Common myeloid progenitor, CD34-positive (primary cell): ENCODE results near the gene SKIDA1.
A peak's percentile ranks its signal among the peaks of the same experiment; 100 is the strongest.

Experiments
- CTCF ChIA-PET: fragments of 350-600 bp; sonication (Branson Sonifier 250); formaldehyde crosslinking; loops from one replicate; lab custom pipeline; 2021; ENCODE audit warnings: antibody characterized with exemption; lab: Charles Lee
- POLR2A ChIA-PET: fragments of 350-600 bp; sonication (Branson Sonifier 250); formaldehyde crosslinking; loops from one replicate; lab custom pipeline; 2021; ENCODE audit warnings: antibody characterized with exemption; lab: Charles Lee
- DNase-seq, 3 donors: peaks; one replicate each; pipeline versions ENCODE4 v3.0.0 to v3.0.0-alpha.2; 2013
- H3K27ac ChIP-seq, 2 experiments: 1 replicate in 1 of 2; 2 replicates in 1 of 2; pipeline ENCODE4 v1.7.0; 2013; ENCODE audit warnings: inconsistent platforms in 2 of 2, low read length in 2 of 2, mild to moderate bottlenecking in 2 of 2, low read depth in 1 of 2, moderate library complexity in 1 of 2; ENCODE audit not compliant: severe bottlenecking in 2 of 2, insufficient read depth in 1 of 2, poor library complexity in 1 of 2
- H3K27me3 ChIP-seq, 5 experiments: replicated peaks in 2 of 5; 1 replicate in 3 of 5; 2 replicates in 2 of 5; pipeline versions ENCODE4 v1.6.1 to v1.7.0; 2013; ENCODE audit warnings: low read length in 4 of 5, mild to moderate bottlenecking in 2 of 5, moderate library complexity in 2 of 5, inconsistent platforms in 1 of 5; ENCODE audit not compliant: insufficient read depth in 5 of 5, control insufficient read depth in 4 of 5
- H3K36me3 ChIP-seq, 4 experiments: 1 replicate in 2 of 4; 2 replicates in 2 of 4; pipeline versions ENCODE4 v1.6.1 to v1.7.0; 2013; ENCODE audit warnings: low read length in 3 of 4, control low read depth in 1 of 4, mild to moderate bottlenecking in 1 of 4; ENCODE audit not compliant: control insufficient read depth in 4 of 4, insufficient read depth in 4 of 4
- H3K4me1 ChIP-seq, 4 experiments: 1 replicate in 3 of 4; 2 replicates in 1 of 4; pipeline versions ENCODE4 v1.6.1 to v1.7.1; 2013; ENCODE audit warnings: low read length in 3 of 4, mild to moderate bottlenecking in 3 of 4, control low read depth in 1 of 4, inconsistent platforms in 1 of 4, moderate library complexity in 1 of 4; ENCODE audit not compliant: control insufficient read depth in 4 of 4, insufficient read depth in 4 of 4; ENCODE audit errors: control extremely low read depth in 1 of 4
- H3K4me3 ChIP-seq, 7 experiments: 1 replicate in 4 of 7; 2 replicates in 3 of 7; pipeline versions ENCODE4 v1.5.1 to v1.7.0; 2013; ENCODE audit warnings: mild to moderate bottlenecking in 7 of 7, low read length in 6 of 7, moderate library complexity in 6 of 7, inconsistent platforms in 2 of 7, low read depth in 2 of 7, control low read depth in 1 of 7; ENCODE audit not compliant: insufficient read depth in 4 of 7, control insufficient read depth in 1 of 7; ENCODE audit errors: extremely low read depth in 1 of 7
- H3K9me3 ChIP-seq, 5 experiments: 1 replicate in 4 of 5; 2 replicates in 1 of 5; pipeline versions ENCODE4 v1.6.1 to v1.7.1; 2013; ENCODE audit warnings: low read length in 4 of 5, mild to moderate bottlenecking in 2 of 5, inconsistent platforms in 1 of 5, low read depth in 1 of 5, moderate library complexity in 1 of 5; ENCODE audit not compliant: control insufficient read depth in 4 of 5, insufficient read depth in 2 of 5; ENCODE audit errors: control extremely low read depth in 1 of 5
- WGBS: methylation state at CpG from one replicate; pipeline ENCODE4 v1.1.5; 2013; ENCODE audit not compliant: insufficient coverage; 5-methylcytosine and 5-hydroxymethylcytosine counted together

The SKIDA1 gene

DNA sequence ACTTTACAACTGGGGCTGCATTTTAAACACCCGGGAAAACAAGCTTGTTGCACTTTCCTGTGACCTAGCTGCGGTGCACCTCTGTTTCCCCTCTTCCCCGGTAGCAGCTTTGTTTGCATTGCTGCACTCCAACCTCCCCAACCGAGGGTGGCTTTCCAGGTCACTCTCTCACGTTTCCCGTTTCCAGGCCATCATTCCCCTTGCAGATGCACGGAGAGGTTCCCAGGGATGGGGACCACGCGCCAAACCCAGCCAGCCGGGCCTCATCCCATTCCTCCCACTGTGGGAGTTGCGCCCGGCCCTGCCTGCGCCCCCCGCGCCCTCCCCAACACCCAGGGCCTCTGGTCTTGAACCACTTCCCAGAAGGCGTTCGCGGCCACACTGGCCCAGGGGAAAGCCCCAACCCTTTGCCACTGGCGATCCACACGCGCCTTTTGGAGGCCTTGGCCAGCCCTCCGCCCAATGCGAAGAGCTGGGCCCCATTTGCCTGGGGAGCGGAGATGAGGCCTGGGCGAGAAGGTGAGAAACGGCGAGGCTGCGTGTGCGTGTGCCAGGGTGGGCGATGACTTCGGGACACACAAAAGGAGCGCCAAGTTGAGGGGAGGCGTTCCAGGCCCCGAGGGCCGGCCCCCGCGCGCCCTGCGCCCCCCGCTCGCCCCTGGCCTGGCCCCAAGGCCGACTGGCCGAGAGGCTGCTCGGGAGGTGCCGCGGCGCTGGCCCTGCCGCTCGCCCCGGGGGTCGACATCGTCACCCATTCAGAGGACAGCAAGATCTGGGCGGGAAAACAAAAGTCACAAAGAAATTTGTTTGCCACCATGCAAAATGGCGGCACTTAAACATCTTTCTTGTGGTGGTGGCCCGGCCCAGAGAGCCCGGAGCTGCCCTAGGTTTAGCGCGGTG is 15.9 kb downstream of the SKIDA1 start:
- Histone ChIP-seq H3K4me1 (peaks cover 4 to 31% (median 13%) of the 10 kb centered on the region in 4 experiments), H3K27me3 (no peaks in the 10 kb centered on the region), H3K9me3 (no peaks in the 10 kb centered on the region), H3K27ac (no peak overlapping the region), H3K4me3 (peak overlapping the region in 6 of 7 experiments; percentile 15 to 74 (median 42)), H3K36me3 (no peaks in the 10 kb centered on the region)
- DNase-seq, result no peak
- POLR2A ChIA-PET, result interaction anchor here (0.8 kb wide), 1 partner anchor 17 kb away, joined by 5 read pairs; no protein-coding TSS in a partner anchor
- CTCF ChIA-PET, result interaction anchor here (0.5 to 7.6 kb wide), 4 partner anchors 9 to 646 kb away, joined by 3 to 51 read pairs (median 9); partner anchors contain the start of gene SKIDA1
- 77% methylated on average over 58 of the region's 58 CpGs for WGBS

DNA sequence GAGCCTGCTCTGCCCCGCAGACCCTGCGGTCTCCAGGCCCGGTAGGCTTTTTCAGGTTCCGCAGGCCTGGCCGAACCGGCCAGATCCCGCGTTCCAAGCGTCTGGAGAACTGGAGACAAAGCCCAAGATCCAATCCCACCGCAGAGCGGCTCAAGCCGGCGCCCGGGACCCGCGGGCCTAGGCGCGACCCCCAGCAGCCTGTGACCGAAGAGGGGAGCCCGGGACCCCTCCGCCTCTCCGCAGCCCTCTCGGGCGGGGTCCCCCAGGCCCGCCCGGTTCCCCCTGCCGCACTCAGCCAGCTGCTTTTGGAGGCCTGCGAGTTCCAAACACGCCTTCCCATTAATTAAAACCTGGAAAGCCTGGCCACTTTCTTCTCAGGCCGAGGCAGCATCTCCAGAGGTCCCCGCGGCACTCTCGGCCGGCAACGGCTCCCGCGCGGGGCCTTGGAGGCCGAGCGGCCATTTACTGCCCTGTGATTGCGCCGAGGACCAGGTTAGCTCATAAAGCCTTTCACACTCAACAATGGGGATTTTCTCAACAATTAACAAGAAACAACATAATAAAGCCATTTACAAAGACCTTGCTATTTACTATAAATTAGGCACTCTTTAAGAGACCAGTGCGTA is 16.7 kb downstream of the SKIDA1 start:
- POLR2A ChIA-PET, result no interaction called here
- 95% methylated on average over 41 of the region's 43 CpGs for WGBS
- H3K4me1 ChIP-seq, result peaks cover 4 to 30% (median 13%) of the 10 kb centered on the region in 4 experiments

DNA sequence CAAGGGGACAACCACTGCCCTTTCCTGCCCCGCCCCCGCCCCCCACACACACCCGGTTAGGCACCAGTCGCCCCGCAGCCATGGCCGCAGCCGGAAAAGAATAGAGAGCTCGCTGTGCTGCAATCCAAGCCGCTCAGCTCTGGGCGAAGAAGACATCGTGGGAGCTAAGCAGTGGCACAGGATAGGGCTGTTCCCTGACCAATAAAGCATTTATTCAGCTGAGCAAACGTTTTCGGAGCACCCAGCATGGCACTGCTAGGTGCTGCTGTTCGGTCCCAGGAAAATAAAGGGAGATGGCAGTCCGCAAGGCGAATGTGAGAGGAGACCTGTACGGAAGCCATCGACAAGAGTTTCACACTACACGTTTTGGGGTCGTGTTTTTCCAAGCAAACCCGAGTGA is 18.3 kb downstream of the SKIDA1 start:
- POLR2A ChIA-PET, result interaction anchor here (0.6 kb wide), 1 partner anchor 25 kb away, joined by 4 read pairs; no protein-coding TSS in a partner anchor
- no peaks in the 10 kb centered on the region for H3K36me3 ChIP-seq
- H3K27me3 ChIP-seq, result no peaks in the 10 kb centered on the region
- no peak for DNase-seq
- CTCF ChIA-PET, result interaction anchor here (1.0 to 7.6 kb wide), 3 partner anchors 8 to 11 kb away, joined by 4 to 51 read pairs (median 12); no protein-coding TSS in a partner anchor
- H3K27ac ChIP-seq, result no peak overlapping the region
- H3K4me1 ChIP-seq, result peaks cover 4 to 28% (median 13%) of the 10 kb centered on the region in 4 experiments
- no peak overlapping the region for H3K4me3 ChIP-seq
- no peaks in the 10 kb centered on the region for H3K9me3 ChIP-seq
- 91% methylated on average over 20 of the region's 21 CpGs for WGBS

More for the DNA sequence above, 16.7 kb downstream of the SKIDA1 start:
- Histone ChIP-seq H3K36me3 (no peaks in the 10 kb centered on the region), H3K27ac (no peak overlapping the region), H3K4me3 (no peak overlapping the region), H3K9me3 (no peaks in the 10 kb centered on the region), H3K27me3 (no peaks in the 10 kb centered on the region)
- CTCF ChIA-PET, result interaction anchor here (1.7 to 7.6 kb wide), 3 partner anchors 8 to 23 kb away, joined by 3 to 51 read pairs (median 14); no protein-coding TSS in a partner anchor
- no peak for DNase-seq

DNA sequence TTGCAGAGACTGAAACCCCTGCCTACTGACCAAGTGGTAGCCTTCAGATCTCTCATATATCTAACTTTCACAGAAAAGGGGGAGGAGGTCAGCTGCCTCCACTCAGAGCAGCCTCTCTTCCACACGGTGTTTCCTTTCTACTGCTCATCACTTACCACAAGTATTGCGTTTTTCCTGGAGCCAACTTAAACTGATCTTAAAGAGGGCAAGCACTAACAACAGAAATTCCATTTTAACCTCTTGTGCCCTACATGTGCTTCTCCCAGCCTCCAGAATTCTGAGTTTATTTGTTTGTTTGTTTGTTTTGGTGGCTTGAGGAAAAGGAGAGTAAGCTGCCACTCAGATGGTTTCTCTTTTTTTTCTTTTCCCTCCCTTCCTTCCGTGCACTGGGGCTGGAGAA is 19.1 kb downstream of the SKIDA1 start:
- POLR2A ChIA-PET, result no interaction called here
- Histone ChIP-seq H3K27me3 (no peaks in the 10 kb centered on the region), H3K27ac (no peak overlapping the region), H3K4me3 (no peak overlapping the region), H3K36me3 (no peaks in the 10 kb centered on the region), H3K9me3 (no peaks in the 10 kb centered on the region), H3K4me1 (peaks cover 4 to 22% (median 13%) of the 10 kb centered on the region in 4 experiments)
- no peak for DNase-seq
- WGBS, result no CpG with 5 or more reads among the region's 3 CpGs
- CTCF ChIA-PET, result interaction anchor here (0.8 to 7.6 kb wide), 3 partner anchors 9 to 12 kb away, joined by 3 to 51 read pairs (median 12); no protein-coding TSS in a partner anchor

DNA sequence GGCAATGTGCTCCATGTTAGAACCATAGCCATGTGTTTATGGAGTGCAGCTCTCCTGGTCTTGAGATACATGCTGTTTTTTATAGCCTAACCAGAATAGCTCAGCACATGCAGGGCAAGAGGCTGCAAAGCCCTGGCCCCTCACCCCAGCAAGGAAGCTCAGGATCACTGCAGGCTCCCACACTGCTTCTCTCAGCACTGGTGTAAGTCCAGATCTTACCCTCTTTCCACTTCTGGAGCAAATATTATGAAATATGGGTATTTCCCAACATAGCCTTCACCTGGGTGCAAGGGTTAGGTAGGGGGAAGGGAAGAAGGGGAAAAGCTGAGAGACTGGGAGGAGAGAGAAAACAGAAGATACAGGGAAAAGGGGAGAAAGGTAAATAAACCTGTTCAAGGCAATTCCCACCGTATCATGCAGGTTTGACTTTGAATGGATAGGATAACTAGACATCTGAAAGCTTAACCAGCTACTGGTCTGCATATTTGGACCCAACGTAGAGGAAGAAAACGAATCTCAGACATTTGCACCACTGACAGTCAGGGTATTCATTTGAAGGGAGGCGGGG is 19.7 kb downstream of the SKIDA1 start:
- H3K4me1 ChIP-seq, result peaks cover 1 to 20% (median 13%) of the 10 kb centered on the region in 4 experiments
- no peaks in the 10 kb centered on the region for H3K9me3 ChIP-seq
- POLR2A ChIA-PET, result no interaction called here
- H3K4me3 ChIP-seq, result no peak overlapping the region
- H3K27ac ChIP-seq, result no peak overlapping the region
- CTCF ChIA-PET, result interaction anchor here (0.8 to 7.6 kb wide), 3 partner anchors 9 to 13 kb away, joined by 3 to 51 read pairs (median 12); no protein-coding TSS in a partner anchor
- peaks cover 0 to 2% (median 0%) of the 10 kb centered on the region in 5 experiments for H3K27me3 ChIP-seq
- DNase-seq, result no peak
- 100% methylated on average over 4 of the region's 4 CpGs for WGBS
- no peaks in the 10 kb centered on the region for H3K36me3 ChIP-seq

DNA sequence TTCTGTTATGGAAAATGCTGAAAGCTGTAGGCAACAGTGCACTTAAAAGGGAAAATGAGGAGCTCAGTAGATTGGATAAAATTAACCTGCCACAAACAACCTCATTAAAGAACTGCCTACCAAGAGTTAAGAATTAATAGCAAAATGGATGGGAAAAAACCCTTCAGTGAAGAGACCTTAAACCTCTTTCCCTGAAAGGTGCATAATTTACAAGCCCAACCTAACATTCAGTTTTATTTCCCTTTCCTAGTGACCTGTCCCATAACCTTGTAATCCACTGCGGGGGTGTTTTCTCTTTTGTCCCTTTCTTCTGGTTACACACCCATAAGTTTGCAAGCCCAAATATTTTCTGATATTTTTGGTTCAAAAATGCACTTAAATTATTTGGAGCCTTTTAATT is 21.9 kb downstream of the SKIDA1 start:
- Histone ChIP-seq H3K36me3 (no peaks in the 10 kb centered on the region), H3K9me3 (no peaks in the 10 kb centered on the region), H3K4me1 (peaks cover 0 to 30% (median 22%) of the 10 kb centered on the region in 4 experiments), H3K27ac (no peak overlapping the region), H3K27me3 (peaks cover 0 to 8% (median 0%) of the 10 kb centered on the region in 5 experiments), H3K4me3 (no peak overlapping the region)
- ChIA-PET POLR2A (no interaction called here), CTCF (no interaction called here)
- no peak for DNase-seq
- WGBS, result no CpG with 5 or more reads among the region's 1 CpG
